GM12874 (cell line): ENCODE data around the gene GABPB1.

Experiments used
- TF ChIP-seq, protein P1 (sequence below): IDR thresholded peaks from 2 replicates; pipeline ENCODE4 v1.5.1; 2011; ENCODE audit warnings: low read depth, mild to moderate bottlenecking, control low read depth, low read length, moderate library complexity; ENCODE audit not compliant: insufficient read depth

The GABPB1 gene

DNA sequence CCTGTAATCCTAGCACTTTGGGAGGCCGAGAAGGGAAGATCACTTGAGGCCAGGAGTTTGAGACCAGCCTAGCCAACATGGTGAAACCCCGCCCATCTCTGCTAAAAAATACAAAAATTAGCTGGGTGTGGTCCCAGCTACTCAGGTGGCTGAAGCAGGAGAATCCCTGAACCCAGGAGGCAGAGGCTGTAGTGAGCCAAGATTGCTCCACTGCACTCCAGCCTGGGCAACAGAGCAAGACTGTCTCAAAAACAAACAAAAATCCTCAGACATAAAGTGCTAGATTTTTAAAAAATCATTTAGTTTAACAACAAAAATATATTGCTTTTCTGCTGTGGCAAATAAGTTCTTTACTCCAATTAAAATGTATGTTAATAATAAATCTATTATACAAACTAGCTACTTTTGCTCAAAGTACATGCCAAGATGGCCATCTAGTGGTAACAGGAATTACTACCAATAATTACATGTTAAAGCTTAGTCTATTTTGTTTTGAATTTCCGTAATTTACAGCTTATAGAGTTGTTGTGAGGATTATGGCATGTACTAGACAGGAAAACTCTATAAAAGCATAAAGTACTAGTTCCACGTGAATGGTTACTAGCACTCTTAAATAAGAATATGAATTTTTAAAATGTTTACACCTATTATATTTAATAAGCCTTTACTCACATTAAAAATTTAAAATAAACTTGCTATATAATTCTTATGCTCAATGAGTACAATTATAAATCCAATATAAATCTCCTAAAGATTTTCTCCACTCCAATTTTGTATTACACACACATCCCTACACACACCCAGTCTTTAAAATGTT, 39.0 kb downstream of the GABPB1 start:
- TF ChIP-seq, protein P1, sequence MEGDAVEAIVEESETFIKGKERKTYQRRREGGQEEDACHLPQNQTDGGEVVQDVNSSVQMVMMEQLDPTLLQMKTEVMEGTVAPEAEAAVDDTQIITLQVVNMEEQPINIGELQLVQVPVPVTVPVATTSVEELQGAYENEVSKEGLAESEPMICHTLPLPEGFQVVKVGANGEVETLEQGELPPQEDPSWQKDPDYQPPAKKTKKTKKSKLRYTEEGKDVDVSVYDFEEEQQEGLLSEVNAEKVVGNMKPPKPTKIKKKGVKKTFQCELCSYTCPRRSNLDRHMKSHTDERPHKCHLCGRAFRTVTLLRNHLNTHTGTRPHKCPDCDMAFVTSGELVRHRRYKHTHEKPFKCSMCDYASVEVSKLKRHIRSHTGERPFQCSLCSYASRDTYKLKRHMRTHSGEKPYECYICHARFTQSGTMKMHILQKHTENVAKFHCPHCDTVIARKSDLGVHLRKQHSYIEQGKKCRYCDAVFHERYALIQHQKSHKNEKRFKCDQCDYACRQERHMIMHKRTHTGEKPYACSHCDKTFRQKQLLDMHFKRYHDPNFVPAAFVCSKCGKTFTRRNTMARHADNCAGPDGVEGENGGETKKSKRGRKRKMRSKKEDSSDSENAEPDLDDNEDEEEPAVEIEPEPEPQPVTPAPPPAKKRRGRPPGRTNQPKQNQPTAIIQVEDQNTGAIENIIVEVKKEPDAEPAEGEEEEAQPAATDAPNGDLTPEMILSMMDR = peak; percentile 36; the same call in 1 of the 2 replicates

DNA sequence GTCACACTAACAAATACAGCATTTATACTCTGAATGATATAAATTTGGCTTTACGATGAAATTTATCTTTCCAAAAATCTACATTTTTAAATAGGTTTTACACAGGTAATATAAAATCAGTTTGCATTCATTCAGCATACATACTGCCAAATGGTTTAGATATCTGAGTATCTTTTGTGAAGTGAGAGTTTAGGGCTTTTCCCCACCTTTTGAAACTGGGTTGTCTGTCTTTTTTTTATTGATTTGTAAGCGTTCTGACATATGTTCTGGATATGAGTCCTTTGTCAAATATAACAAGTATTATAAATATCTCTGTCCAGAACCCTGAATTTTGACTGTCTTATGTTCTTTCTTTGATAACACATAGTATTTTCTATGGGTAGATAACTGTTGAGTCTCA, 42.4 kb downstream of the GABPB1 start:
- TF ChIP-seq, protein P1 = no peak

DNA sequence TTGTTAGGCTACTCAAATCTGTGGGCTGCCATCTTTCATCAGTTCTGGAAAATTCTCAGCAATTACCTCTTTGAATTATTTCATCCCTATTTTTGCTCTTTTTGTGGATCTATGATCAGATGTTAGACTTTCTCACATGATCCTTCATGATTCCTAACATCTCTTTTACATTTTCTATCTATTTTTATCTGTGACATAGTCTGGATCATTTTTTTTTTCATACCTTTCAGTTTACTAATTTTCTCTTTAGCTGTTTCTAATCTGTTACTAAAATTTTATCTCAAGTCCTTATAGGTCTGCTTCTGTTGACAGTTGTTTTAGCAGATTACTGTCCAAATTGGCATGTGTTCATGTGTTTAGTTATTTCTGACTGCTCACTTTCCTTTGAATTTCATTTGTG, 47.2 kb downstream of the GABPB1 start:
- TF ChIP-seq, protein P1 = no peak

DNA sequence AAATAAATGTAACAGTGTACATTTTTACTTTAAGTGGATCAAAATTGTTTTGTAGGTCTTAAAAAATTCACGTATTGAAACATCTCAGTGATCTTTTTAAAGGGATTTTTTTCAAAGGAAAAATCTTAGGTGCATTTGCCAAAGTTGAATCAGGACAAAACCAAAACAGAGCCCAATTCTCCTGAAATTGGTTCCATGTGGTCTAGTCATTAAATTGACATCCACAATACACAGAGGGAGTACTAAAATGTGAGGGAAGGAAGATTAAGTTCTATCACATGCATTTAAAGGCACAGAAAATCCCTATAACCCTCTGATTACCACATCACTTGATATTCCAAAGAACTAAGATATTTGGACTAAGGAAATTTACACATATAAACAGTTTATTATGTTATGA, 50.2 kb downstream of the GABPB1 start:
- TF ChIP-seq, protein P1 = no peak

DNA sequence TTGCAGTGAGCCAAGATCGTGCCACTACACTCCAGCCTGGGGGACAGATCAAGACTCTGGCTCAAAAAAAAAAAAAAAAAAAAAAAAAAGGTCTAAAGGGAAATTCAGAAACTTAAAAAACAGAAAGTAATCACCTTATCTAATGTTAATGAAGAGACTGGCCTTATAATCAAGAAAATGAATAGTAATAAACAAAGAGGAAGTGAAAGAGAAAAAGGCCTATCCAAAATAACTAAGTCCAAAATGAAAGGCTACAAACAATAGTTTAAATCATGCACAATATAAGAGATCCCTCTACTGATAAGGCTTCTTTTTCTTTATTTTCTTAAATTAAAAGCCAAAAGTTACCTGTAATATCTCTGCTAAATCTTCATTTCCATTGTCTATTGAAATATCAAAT, 52.4 kb downstream of the GABPB1 start:
- TF ChIP-seq, protein P1 = no peak

DNA sequence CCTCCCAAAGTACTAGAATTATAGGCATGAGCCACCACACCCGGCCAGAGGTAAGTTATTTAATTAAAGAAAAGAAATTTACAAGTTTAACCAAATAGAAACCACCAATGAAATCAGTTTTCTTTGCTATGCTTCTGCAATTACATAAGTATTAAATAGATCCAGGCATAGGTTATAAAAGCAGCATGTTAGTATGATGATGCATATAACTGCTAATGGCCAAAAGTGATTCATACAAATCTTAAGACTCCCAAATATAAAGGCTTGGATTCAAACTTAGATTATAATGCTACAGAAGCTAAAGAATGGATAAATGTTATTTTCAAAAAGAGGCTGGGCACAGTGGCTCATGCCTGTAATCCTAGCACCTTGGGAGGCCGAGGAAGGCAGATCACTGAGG, 56.7 kb downstream of the GABPB1 start:
- TF ChIP-seq, protein P1 = no peak

DNA sequence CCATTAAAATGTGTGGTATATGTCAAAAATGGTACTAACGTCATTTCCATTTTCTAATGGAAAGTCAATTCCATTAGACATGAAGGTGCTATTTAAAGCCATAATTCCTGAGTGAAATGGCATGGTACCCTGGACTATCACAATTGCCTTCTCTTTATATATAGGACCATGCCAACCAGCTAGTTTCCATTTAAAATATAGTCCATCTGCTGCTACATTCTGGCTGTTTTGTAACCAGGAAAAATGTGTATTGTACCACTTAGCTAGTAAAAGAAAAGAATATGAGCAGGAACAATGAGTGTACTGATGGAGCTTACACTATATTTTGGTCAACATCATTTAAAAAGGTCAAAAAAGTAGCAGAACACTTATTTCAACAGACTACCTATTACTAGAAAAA, 59.0 kb downstream of the GABPB1 start:
- TF ChIP-seq, protein P1 = no peak
